Neural cell (in vitro differentiated cells): ENCODE results near the gene PEA15. TPM values are rescaled to one million over a fixed set of nuclear protein-coding genes. Genes with fewer than 3 reads are reported as not detected.

Experiments used
- H2AFZ ChIP-seq: fragments of 200-600, 300-800 bp; sonication (generic), shearing (Covaris generic); 2 replicates; pipeline ENCODE4 v1.6.0; 2014; ENCODE audit warnings: low read depth, mild to moderate bottlenecking, antibody characterized with exemption, low read length, moderate library complexity
- H3F3A ChIP-seq: fragments of 200-600 bp; shearing (Covaris generic); 2 replicates; pipeline ENCODE4 v1.6.1; 2016; ENCODE audit warnings: mild to moderate bottlenecking, moderate library complexity, mixed read lengths, antibody characterized with exemption, low read length; ENCODE audit not compliant: insufficient read depth, poor library complexity, severe bottlenecking
- H3K27ac ChIP-seq: fragments of 200-600, 300-800 bp; sonication (generic), shearing (Covaris generic); 2 replicates; pipeline ENCODE4 v1.5.1; 2014; ENCODE audit warnings: mild to moderate bottlenecking, low read length, moderate library complexity
- H3K27me3 ChIP-seq: fragments of 300-800, 200-600 bp; sonication (generic), shearing (Covaris generic); 2 replicates; pipeline ENCODE4 v1.6.0; 2014; ENCODE audit warnings: mild to moderate bottlenecking, low read depth, low read length, moderate library complexity; ENCODE audit not compliant: insufficient read depth
- H3K36me3 ChIP-seq: fragments of 300-800, 200-600 bp; sonication (generic), shearing (Covaris generic); 2 replicates; pipeline ENCODE4 v1.5.1; 2014; ENCODE audit warnings: mild to moderate bottlenecking, antibody characterized with exemption, low read length, moderate library complexity; ENCODE audit not compliant: insufficient read depth
- H3K4me2 ChIP-seq: fragments of 300-800, 200-600 bp; sonication (generic), shearing (Covaris generic); 2 replicates; pipeline ENCODE4 v1.6.0; 2014; ENCODE audit warnings: mild to moderate bottlenecking, low read length
- H3K4me3 ChIP-seq: fragments of 300-800, 200-600 bp; sonication (generic), shearing (Covaris generic); 2 replicates; pipeline ENCODE4 v1.5.1; 2014; ENCODE audit warnings: mild to moderate bottlenecking, low read length, moderate library complexity
- H3K79me2 ChIP-seq: fragments of 200-600 bp; shearing (Covaris generic); replicated peaks from 2 replicates; pipeline ENCODE4 v1.6.0; 2014; ENCODE audit warnings: mild to moderate bottlenecking, low read length, moderate library complexity; ENCODE audit not compliant: insufficient read depth
- H3K9ac ChIP-seq: fragments of 300-800, 200-600 bp; sonication (generic), shearing (Covaris generic); 2 replicates; pipeline ENCODE4 v1.6.1; 2016; ENCODE audit warnings: mild to moderate bottlenecking, low read length, mixed read lengths
- H3K9me2 ChIP-seq: fragments of 200-600 bp; shearing (Covaris generic); 2 replicates; pipeline ENCODE4 v1.6.1; 2016; ENCODE audit warnings: mild to moderate bottlenecking, low read length, mixed read lengths; ENCODE audit not compliant: insufficient read depth
- H3K9me3 ChIP-seq: fragments of 200-600, 300-800 bp; sonication (generic), shearing (Covaris generic); 2 replicates; pipeline ENCODE4 v1.6.1; 2016; ENCODE audit warnings: mild to moderate bottlenecking, mixed run types, low read length, moderate library complexity, mixed read lengths
- H4K20me1 ChIP-seq: fragments of 200-600 bp; shearing (Covaris generic); 2 replicates; pipeline ENCODE4 v1.6.1; 2016; ENCODE audit warnings: mild to moderate bottlenecking, mixed run types; ENCODE audit not compliant: insufficient read depth
- EP300 ChIP-seq: fragments of 450-650 bp; conservative IDR thresholded peaks from 2 replicates; pipeline ENCODE4 v1.6.1; 2014; ENCODE audit warnings: antibody characterized with exemption, mild to moderate bottlenecking, moderate library complexity; ENCODE audit not compliant: poor library complexity, severe bottlenecking
- EZH2 ChIP-seq: fragments of 200-600, 300-800 bp; shearing (Covaris generic), sonication (generic); IDR thresholded peaks from 2 replicates; pipeline ENCODE4 v1.6.1; 2014; ENCODE audit warnings: antibody characterized with exemption, low read length, borderline replicate concordance, mild to moderate bottlenecking; ENCODE audit not compliant: insufficient read depth, poor library complexity, severe bottlenecking
- MXI1 ChIP-seq: fragments of 450-650 bp; conservative IDR thresholded peaks from 2 replicates; pipeline ENCODE4 v1.6.1; 2014; ENCODE audit warnings: antibody characterized with exemption, mild to moderate bottlenecking; ENCODE audit not compliant: poor library complexity, severe bottlenecking
- POLR2AphosphoS5 ChIP-seq: IDR thresholded peaks from 2 replicates; pipeline ENCODE4 v1.6.1; 2012
- RAD21 ChIP-seq: fragments of 450-650 bp; conservative IDR thresholded peaks from 2 replicates; pipeline ENCODE4 v1.6.1; 2014; ENCODE audit warnings: antibody characterized with exemption, mild to moderate bottlenecking, moderate library complexity
- SMC3 ChIP-seq: fragments of 450-650 bp; conservative IDR thresholded peaks from 2 replicates; pipeline ENCODE4 v1.6.1; 2014; ENCODE audit warnings: antibody characterized with exemption, mild to moderate bottlenecking, moderate library complexity; ENCODE audit not compliant: poor library complexity
- TAF1 ChIP-seq: IDR thresholded peaks from 2 replicates; pipeline ENCODE4 v1.6.1; 2012; ENCODE audit warnings: low read depth
- polyA plus RNA-seq: library from polyadenylated mRNA; depleted of rRNA; stranded (reverse); fragments of >200 nt; gene quantifications from 2 replicates; pipeline ENCODE4 v1.2.3, GENCODE V29; 2014
- TF ChIP-seq, protein P1 (sequence below): IDR thresholded peaks from 2 replicates; pipeline ENCODE4 v1.6.1; 2012; ENCODE audit warnings: borderline replicate concordance
- TF ChIP-seq, protein P2 (sequence below): fragments of 450-650 bp; IDR thresholded peaks from 2 replicates; pipeline ENCODE4 v1.5.1; 2014; ENCODE audit warnings: antibody characterized with exemption, mild to moderate bottlenecking, moderate library complexity; ENCODE audit not compliant: poor library complexity, severe bottlenecking

Gene PEA15
- polyA plus RNA-seq, 1 donor from 2014 or later, result 46.4 TPM

DNA sequence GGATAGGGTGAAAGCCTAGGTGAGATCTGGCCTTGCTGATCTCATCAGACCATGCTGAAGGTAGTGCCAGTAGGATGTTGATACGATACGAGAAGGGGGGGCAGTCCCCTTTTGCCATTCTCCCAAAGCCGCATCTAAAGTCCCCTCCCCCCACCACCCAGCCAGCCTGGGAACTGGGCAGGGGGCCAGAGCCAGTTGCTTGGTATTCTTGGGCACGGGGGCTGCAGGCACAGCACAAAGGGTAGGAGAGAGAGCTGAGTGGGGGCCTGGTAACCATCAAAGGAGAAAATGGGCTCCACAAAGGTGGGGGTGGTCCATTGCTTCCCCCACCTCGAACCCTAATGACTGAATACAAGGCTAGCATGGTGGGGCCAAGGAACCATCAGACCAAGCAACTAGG is 5.4 kb downstream of the PEA15 start:
- Histone ChIP-seq H3K27me3 (no peaks in the 10 kb centered on the region), H3K79me2 (peaks cover 29% of the 10 kb centered on the region), H3K36me3 (peaks cover 15% of the 10 kb centered on the region), H3K4me2 (peak overlapping the region; percentile 82), H3K9me3 (no peaks in the 10 kb centered on the region), H3K27ac (peak overlapping the region; percentile 87), H3K4me3 (peak overlapping the region; percentile 56), H3K9me2 (no peaks in the 10 kb centered on the region), H2AFZ (no peak overlapping the region), H3K9ac (peak overlapping the region; percentile 51), H3F3A (peaks cover 5% of the 10 kb centered on the region), H4K20me1 (no peaks in the 10 kb centered on the region)
- no peak for TF ChIP-seq MXI1
- TF ChIP-seq SMC3, result no peak
- no peak for TF ChIP-seq EP300
- no peak for TF ChIP-seq EZH2
- TF ChIP-seq, protein P1, sequence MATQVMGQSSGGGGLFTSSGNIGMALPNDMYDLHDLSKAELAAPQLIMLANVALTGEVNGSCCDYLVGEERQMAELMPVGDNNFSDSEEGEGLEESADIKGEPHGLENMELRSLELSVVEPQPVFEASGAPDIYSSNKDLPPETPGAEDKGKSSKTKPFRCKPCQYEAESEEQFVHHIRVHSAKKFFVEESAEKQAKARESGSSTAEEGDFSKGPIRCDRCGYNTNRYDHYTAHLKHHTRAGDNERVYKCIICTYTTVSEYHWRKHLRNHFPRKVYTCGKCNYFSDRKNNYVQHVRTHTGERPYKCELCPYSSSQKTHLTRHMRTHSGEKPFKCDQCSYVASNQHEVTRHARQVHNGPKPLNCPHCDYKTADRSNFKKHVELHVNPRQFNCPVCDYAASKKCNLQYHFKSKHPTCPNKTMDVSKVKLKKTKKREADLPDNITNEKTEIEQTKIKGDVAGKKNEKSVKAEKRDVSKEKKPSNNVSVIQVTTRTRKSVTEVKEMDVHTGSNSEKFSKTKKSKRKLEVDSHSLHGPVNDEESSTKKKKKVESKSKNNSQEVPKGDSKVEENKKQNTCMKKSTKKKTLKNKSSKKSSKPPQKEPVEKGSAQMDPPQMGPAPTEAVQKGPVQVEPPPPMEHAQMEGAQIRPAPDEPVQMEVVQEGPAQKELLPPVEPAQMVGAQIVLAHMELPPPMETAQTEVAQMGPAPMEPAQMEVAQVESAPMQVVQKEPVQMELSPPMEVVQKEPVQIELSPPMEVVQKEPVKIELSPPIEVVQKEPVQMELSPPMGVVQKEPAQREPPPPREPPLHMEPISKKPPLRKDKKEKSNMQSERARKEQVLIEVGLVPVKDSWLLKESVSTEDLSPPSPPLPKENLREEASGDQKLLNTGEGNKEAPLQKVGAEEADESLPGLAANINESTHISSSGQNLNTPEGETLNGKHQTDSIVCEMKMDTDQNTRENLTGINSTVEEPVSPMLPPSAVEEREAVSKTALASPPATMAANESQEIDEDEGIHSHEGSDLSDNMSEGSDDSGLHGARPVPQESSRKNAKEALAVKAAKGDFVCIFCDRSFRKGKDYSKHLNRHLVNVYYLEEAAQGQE, result no peak
- TF ChIP-seq, protein P2, sequence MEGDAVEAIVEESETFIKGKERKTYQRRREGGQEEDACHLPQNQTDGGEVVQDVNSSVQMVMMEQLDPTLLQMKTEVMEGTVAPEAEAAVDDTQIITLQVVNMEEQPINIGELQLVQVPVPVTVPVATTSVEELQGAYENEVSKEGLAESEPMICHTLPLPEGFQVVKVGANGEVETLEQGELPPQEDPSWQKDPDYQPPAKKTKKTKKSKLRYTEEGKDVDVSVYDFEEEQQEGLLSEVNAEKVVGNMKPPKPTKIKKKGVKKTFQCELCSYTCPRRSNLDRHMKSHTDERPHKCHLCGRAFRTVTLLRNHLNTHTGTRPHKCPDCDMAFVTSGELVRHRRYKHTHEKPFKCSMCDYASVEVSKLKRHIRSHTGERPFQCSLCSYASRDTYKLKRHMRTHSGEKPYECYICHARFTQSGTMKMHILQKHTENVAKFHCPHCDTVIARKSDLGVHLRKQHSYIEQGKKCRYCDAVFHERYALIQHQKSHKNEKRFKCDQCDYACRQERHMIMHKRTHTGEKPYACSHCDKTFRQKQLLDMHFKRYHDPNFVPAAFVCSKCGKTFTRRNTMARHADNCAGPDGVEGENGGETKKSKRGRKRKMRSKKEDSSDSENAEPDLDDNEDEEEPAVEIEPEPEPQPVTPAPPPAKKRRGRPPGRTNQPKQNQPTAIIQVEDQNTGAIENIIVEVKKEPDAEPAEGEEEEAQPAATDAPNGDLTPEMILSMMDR, result no peak
- TF ChIP-seq TAF1, result no peak
- TF ChIP-seq RAD21, result no peak
- no peak for TF ChIP-seq POLR2AphosphoS5

DNA sequence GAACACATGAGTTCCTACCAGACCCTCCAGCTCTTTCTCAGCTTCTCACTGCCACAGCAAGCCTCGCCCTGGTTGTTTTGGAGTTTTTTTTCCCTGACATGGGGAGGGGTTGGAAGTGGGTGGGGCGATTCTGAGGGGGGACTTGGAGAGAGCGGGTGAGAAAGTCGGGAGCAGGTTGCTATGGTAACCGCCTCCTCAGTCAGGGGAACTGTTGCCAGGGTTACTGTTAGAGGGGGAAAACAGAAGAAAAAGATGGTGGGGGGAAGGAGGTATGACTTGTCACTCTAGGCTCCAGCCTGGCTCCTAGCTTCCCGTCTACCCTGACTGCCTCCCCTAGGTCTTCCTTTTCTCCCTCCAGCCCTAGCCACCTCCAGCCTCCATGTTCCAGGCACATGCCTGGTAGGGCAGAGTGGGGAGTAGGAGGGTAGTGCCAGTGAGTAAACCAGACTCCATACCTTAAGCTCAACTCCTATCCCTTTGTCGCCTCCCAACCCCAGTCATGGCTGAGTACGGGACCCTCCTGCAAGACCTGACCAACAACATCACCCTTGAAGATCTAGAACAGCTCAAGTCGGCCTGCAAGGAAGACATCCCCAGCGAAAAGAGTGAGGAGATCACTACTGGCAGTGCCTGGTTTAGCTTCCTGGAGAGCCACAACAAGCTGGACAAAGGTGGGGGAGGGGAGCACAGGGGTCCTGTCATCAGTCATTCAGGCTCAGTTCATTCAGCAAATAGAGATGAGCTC is 6.0 kb downstream of the PEA15 start:
- Histone ChIP-seq H3F3A (peaks cover 5% of the 10 kb centered on the region), H3K27ac (peak overlapping the region; percentile 87), H3K79me2 (peaks cover 27% of the 10 kb centered on the region), H3K9me2 (no peaks in the 10 kb centered on the region), H3K9me3 (no peaks in the 10 kb centered on the region), H2AFZ (no peak overlapping the region), H4K20me1 (no peaks in the 10 kb centered on the region), H3K36me3 (peaks cover 15% of the 10 kb centered on the region), H3K4me3 (peak overlapping the region; percentile 56), H3K9ac (peak overlapping the region; percentile 52), H3K4me2 (peak overlapping the region; percentile 82), H3K27me3 (no peaks in the 10 kb centered on the region)
- TF ChIP-seq SMC3 (no peak), EP300 (peak; percentile 42), POLR2AphosphoS5 (peak; percentile 39), TAF1 (no peak), MXI1 (peak; percentile 46)
